ENCODE data around the gene TNNI2. TPM values are rescaled to one million over a fixed set of nuclear protein-coding genes. Genes with fewer than 3 reads are reported as not detected.
A peak's percentile ranks its signal among the peaks of the same experiment; 100 is the strongest.
"Not testable (repeated sequence)": the region's sequence is repeated elsewhere in the genome, so short reads cannot be mapped to it uniquely, and the experiment has no call there.

The TNNI2 gene
- total RNA-seq, result not detected

- no peak for ATAC-seq
- intact Hi-C loops (cut with DNase I), result loop anchor here (5.0 kb wide), 1 partner anchor 314 kb away; no protein-coding TSS in a partner anchor
- no peak for DNase-seq (ENCODE audit: low spot score)
Measured at GRCh38 chr11:1838426-1839144, at the start of gene TNNI2. TSS of gene TNNI2 (plus strand) at chr11:1838981. CDS start at chr11:1839697, 716 bp downstream.

GRCh38 chr11:1791912-1792311, 46.9 kb upstream of the TNNI2 start:
- no peak for ATAC-seq
- intact Hi-C loops (cut with DNase I), result no loop called here
- peak; percentile 33 for DNase-seq (ENCODE audit: low spot score)

- ATAC-seq (no peak), DNase-seq (ENCODE audit: low spot score) (peak; percentile 18)
- intact Hi-C loops (cut with DNase I), result no loop called here
Measured at GRCh38 chr11:1792461-1792860, 46.3 kb upstream of the TNNI2 start.

GRCh38 chr11:1793081-1793480, 45.7 kb upstream of the TNNI2 start:
- no peak for ATAC-seq
- intact Hi-C loops (cut with DNase I), result no loop called here
- no peak for DNase-seq (ENCODE audit: low spot score)

GRCh38 chr11:1796413-1797011, 42.3 kb upstream of the TNNI2 start:
- ATAC-seq (no peak), DNase-seq (ENCODE audit: low spot score) (peak; percentile 23)
- intact Hi-C loops (cut with DNase I), result no loop called here

- no peak for DNase-seq (ENCODE audit: low spot score)
- ATAC-seq, result no peak
- intact Hi-C loops (cut with DNase I), result no loop called here
Measured at GRCh38 chr11:1797391-1798125, 41.2 kb upstream of the TNNI2 start.

GRCh38 chr11:1803246-1803645, 35.5 kb upstream of the TNNI2 start:
- no peak for ATAC-seq
- intact Hi-C loops (cut with DNase I), result no loop called here
- no peak for DNase-seq (ENCODE audit: low spot score)

GRCh38 chr11:1803835-1804519, 34.8 kb upstream of the TNNI2 start:
- intact Hi-C loops (cut with DNase I); DNase-seq (ENCODE audit: low spot score); ATAC-seq: not testable (repeated sequence)

- DNase-seq (ENCODE audit: low spot score) (no peak), ATAC-seq (no peak)
- intact Hi-C loops (cut with DNase I), result no loop called here
Measured at GRCh38 chr11:1805525-1805924, 33.3 kb upstream of the TNNI2 start.

- intact Hi-C loops (cut with DNase I), result no loop called here
- DNase-seq (ENCODE audit: low spot score) (no peak), ATAC-seq (no peak)
Measured at GRCh38 chr11:1807264-1807995, 31.4 kb upstream of the TNNI2 start.

- ATAC-seq (no peak), DNase-seq (ENCODE audit: low spot score) (no peak)
- intact Hi-C loops (cut with DNase I), result no loop called here
Measured at GRCh38 chr11:1810761-1811160, 28.0 kb upstream of the TNNI2 start.

GRCh38 chr11:1812274-1812673, 26.5 kb upstream of the TNNI2 start:
- intact Hi-C loops (cut with DNase I), result no loop called here
- ATAC-seq (no peak), DNase-seq (ENCODE audit: low spot score) (no peak)

- ATAC-seq (no peak), DNase-seq (ENCODE audit: low spot score) (no peak)
- intact Hi-C loops (cut with DNase I), result no loop called here
Measured at GRCh38 chr11:1812801-1813200, 26.0 kb upstream of the TNNI2 start.

GRCh38 chr11:1813356-1813755, 25.4 kb upstream of the TNNI2 start:
- intact Hi-C loops (cut with DNase I); ATAC-seq; DNase-seq (ENCODE audit: low spot score): not testable (repeated sequence)

- DNase-seq (ENCODE audit: low spot score) (no peak), ATAC-seq (no peak)
- intact Hi-C loops (cut with DNase I), result no loop called here
Measured at GRCh38 chr11:1814691-1815090, 24.1 kb upstream of the TNNI2 start.

GRCh38 chr11:1815311-1815710, 23.5 kb upstream of the TNNI2 start:
- DNase-seq (ENCODE audit: low spot score), result no peak
- no peak for ATAC-seq
- intact Hi-C loops (cut with DNase I), result no loop called here

- no peak for DNase-seq (ENCODE audit: low spot score)
- intact Hi-C loops (cut with DNase I), result no loop called here
Measured at GRCh38 chr11:1815751-1816150, 23.0 kb upstream of the TNNI2 start.

GRCh38 chr11:1817000-1817399, 21.8 kb upstream of the TNNI2 start:
- intact Hi-C loops (cut with DNase I), result no loop called here
- ATAC-seq (no peak), DNase-seq (ENCODE audit: low spot score) (no peak)

More at GRCh38 chr11:1815751-1816150, 23.0 kb upstream of the TNNI2 start:
- no peak for ATAC-seq

- no peak for ATAC-seq
- DNase-seq (ENCODE audit: low spot score), result no peak
- intact Hi-C loops (cut with DNase I), result no loop called here
Measured at GRCh38 chr11:1817511-1817910, 21.3 kb upstream of the TNNI2 start.

Measured in sciatic nerve (tissue), 2 donors.